ENCODE measurements around the gene SP6. TPM values are rescaled to one million over a fixed set of nuclear protein-coding genes. Genes with fewer than 3 reads are reported as not detected.

SP6 gene
- total RNA-seq, 1 experiment from 2014 or later, result 3.3 TPM

GRCh38 chr17:47839071-47839470 is 11.9 kb downstream of the SP6 start (continued):
- TF ChIP-seq FOXP1 (CRISPR knock-in tag; IDR thresholded peaks at IDR 0.05; ENCODE audit: borderline replicate concordance) (no peak), FOXK1 (CRISPR knock-in tag; IDR thresholded peaks at IDR 0.05) (no peak), JUN (CRISPR knock-in tag; IDR thresholded peaks at IDR 0.05) (no peak), ERG (CRISPR knock-in tag; IDR thresholded peaks at IDR 0.05) (no peak), ZNF423 (CRISPR knock-in tag; IDR thresholded peaks at IDR 0.05) (no peak), HMGA2 (CRISPR knock-in tag; IDR thresholded peaks at IDR 0.05) (no peak), NFE2L1 (CRISPR knock-in tag; IDR thresholded peaks at IDR 0.05) (no peak), ELF4 (CRISPR knock-in tag; IDR thresholded peaks at IDR 0.05; ENCODE audit: low read depth) (no peak), USF2 (CRISPR knock-in tag; IDR thresholded peaks at IDR 0.05) (no peak), PREB (CRISPR knock-in tag; IDR thresholded peaks at IDR 0.05; ENCODE audit: borderline replicate concordance) (no peak), ZNF121 (CRISPR knock-in tag; IDR thresholded peaks at IDR 0.05) (no peak), FOXJ3 (CRISPR knock-in tag; IDR thresholded peaks at IDR 0.05; ENCODE audit: borderline replicate concordance) (no peak)

GRCh38 chr17:47838636-47839035 is 12.3 kb downstream of the SP6 start:
- POLR2A ChIA-PET, result no interaction called here
- TF ChIP-seq GRHL2 (CRISPR knock-in tag; IDR thresholded peaks at IDR 0.05; ENCODE audit: insufficient replicate concordance, severe bottlenecking) (no peak), TEAD1 (CRISPR knock-in tag; IDR thresholded peaks at IDR 0.05) (no peak), ZNF232 (CRISPR knock-in tag; IDR thresholded peaks at IDR 0.05) (no peak)
- H3K9me3 Mint-ChIP-seq, result no peaks in the 10 kb centered on the region

GRCh38 chr17:47837401-47838039 is 13.4 kb downstream of the SP6 start:
- ATAC-seq, result no peak
- Mint-ChIP-seq H3K27me3 (ENCODE audit: low read depth) (no peaks in the 10 kb centered on the region), H3K4me3 (no peak overlapping the region), H3K9me3 (no peaks in the 10 kb centered on the region), H3K4me1 (peaks cover 18% of the 10 kb centered on the region), H3K36me3 (no peaks in the 10 kb centered on the region; the same call in 1 of the 2 replicates), H3K27ac (no peak overlapping the region)
- POLR2A ChIA-PET, result interaction anchor here (0.6 to 1.3 kb wide), 2 partner anchors 58 to 187 kb away, joined by 3 read pairs; partner anchors contain the start of gene SP2
- TF ChIP-seq NR2C2 (CRISPR knock-in tag; IDR thresholded peaks at IDR 0.05) (no peak), GRHL2 (CRISPR knock-in tag; IDR thresholded peaks at IDR 0.05; ENCODE audit: insufficient replicate concordance, severe bottlenecking) (no peak), AFF4 (CRISPR knock-in tag; IDR thresholded peaks at IDR 0.05; ENCODE audit: borderline replicate concordance) (no peak), ZNF416 (CRISPR knock-in tag; IDR thresholded peaks at IDR 0.05) (no peak), ELF4 (CRISPR knock-in tag; IDR thresholded peaks at IDR 0.05; ENCODE audit: low read depth) (no peak), ESRRA (CRISPR knock-in tag; IDR thresholded peaks at IDR 0.05; ENCODE audit: borderline replicate concordance) (no peak), SMAD3 (CRISPR knock-in tag; IDR thresholded peaks at IDR 0.05; ENCODE audit: borderline replicate concordance) (no peak)
- TF ChIP-seq, protein P1, sequence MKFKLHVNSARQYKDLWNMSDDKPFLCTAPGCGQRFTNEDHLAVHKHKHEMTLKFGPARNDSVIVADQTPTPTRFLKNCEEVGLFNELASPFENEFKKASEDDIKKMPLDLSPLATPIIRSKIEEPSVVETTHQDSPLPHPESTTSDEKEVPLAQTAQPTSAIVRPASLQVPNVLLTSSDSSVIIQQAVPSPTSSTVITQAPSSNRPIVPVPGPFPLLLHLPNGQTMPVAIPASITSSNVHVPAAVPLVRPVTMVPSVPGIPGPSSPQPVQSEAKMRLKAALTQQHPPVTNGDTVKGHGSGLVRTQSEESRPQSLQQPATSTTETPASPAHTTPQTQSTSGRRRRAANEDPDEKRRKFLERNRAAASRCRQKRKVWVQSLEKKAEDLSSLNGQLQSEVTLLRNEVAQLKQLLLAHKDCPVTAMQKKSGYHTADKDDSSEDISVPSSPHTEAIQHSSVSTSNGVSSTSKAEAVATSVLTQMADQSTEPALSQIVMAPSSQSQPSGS (CRISPR knock-in tag; IDR thresholded peaks at IDR 0.05; ENCODE audit: borderline replicate concordance, low read depth), result no peak
- TF ChIP-seq, protein P2, sequence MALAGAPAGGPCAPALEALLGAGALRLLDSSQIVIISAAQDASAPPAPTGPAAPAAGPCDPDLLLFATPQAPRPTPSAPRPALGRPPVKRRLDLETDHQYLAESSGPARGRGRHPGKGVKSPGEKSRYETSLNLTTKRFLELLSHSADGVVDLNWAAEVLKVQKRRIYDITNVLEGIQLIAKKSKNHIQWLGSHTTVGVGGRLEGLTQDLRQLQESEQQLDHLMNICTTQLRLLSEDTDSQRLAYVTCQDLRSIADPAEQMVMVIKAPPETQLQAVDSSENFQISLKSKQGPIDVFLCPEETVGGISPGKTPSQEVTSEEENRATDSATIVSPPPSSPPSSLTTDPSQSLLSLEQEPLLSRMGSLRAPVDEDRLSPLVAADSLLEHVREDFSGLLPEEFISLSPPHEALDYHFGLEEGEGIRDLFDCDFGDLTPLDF (CRISPR knock-in tag; IDR thresholded peaks at IDR 0.05), result no peak
- no peak for DNase-seq (ENCODE audit: low spot score)
- CTCF ChIA-PET, result interaction anchor here (1.2 to 19.3 kb wide), 4 partner anchors 10 to 133 kb away, joined by 3 to 1122 read pairs (median 8); partner anchors contain the start of genes CDK5RAP3 and SP2

More at GRCh38 chr17:47838636-47839035, 12.3 kb downstream of the SP6 start:
- H3K36me3 Mint-ChIP-seq, result no peaks in the 10 kb centered on the region; the same call in 1 of the 2 replicates
- peaks cover 27% of the 10 kb centered on the region for H3K4me1 Mint-ChIP-seq
- peak overlapping the region; percentile 35 for H3K4me3 Mint-ChIP-seq
- ATAC-seq (no peak), DNase-seq (ENCODE audit: low spot score) (no peak)
- CTCF ChIA-PET, result interaction anchor here (19.3 kb wide), 1 partner anchor 48 kb away, joined by 1122 read pairs; the partner anchor contains the start of gene SP2
- H3K27ac Mint-ChIP-seq, result no peak overlapping the region
- no peaks in the 10 kb centered on the region for H3K27me3 Mint-ChIP-seq (ENCODE audit: low read depth)

Data from WTC11 (cell line).